GM18867 (cell line): ENCODE data around the gene PHF2.

Experiments used
- ATAC-seq: cut with Tn5 transposase; IDR thresholded peaks from one replicate; pipeline ENCODE4 v1.9.1; 2021; ENCODE audit warnings: mild to moderate bottlenecking, moderate library complexity; ENCODE audit not compliant: unreplicated experiment

The PHF2 gene

DNA sequence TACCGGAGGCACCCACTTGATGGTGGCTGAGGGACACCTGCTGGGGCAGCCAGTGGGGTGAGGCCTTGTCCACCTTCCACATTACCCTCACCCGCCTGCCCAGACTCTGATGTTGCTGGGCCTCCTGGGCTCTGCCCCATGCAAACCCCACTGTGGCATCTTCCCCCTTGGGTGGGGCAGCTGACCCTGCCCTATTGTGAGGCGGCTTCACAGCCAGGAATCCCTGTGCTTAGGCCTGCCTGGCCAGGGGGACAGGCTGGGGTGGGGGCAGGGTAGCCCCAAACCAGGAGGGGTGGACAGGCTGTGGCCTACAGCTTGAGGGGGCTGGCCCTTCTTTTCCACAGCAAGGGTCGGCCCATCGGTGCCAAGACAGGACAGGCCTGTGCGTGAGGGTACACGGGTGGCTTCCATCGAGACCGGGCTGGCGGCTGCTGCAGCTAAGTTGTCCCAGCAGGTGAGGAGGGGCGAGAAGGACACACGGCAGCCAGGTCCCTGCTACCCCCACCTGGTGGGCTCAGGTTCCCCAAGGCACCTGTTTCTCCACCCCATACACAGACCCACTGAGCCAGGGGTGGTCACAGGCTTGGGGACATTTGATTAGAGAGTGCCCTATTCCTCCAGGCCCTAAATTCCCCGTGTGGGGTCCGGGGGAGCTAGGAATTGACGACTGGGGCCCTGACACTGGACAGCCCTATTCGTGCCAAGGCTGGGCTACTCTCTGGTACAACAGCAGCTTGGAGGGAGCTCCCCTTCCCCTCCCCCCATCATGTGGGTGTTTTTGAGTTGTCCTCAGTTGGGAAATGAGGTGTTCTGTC is 99.2 kb downstream of the PHF2 start:
- no peak for ATAC-seq

DNA sequence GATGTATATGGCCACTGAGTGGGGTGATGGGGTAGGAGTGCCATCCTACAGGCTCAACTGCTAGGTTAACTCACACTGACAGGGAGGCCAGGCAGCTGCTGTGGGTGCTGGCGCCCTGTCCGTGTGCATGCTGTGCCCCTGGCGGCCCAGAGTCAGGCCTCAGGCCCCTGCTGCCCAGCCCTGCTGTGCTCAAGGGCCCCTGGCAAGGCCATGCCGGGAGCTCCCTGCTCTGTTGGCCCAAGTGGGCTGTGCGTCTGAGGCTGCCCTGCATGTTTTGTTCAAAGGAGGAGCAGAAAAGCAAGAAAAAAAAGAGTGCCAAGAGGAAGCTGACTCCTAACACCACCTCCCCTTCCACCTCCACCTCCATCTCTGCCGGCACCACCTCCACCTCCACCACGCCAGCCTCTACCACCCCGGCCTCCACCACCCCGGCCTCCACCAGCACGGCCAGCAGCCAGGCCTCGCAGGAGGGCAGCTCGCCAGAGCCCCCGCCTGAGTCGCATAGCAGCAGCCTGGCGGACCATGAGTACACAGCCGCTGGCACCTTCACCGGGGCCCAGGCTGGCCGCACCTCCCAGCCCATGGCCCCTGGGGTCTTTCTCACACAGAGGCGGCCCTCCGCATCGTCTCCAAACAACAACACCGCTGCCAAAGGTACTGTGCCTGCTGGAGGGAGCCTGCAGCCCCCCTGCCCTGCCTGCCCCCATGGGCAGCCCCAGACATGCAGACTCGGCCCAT is 100.1 kb downstream of the PHF2 start:
- ATAC-seq: no peak

DNA sequence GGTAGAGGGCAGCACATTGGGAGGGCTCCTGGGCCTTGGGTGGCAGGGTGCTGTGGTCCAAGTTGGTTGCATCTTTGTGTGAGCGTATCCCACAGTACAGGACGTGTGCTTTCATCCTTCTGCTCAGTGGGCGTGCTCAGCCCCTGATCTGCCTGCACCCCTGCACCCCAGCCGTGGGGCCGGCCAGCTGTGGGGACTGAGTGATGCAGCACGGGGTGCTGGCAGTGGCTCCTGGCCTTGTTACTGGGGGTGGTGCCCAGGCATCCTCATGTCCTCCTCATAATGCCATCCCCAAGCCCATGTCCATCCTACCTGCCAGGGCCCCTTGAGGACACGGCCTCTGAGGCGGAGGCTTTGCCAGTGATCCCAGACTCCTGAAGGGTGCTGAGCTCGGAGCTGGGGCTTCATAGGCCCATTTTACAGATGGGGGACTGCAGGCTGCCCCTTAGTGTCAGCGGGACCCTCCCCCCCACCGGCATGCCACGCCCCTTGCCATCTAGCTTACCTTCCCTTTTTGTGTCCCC is 100.7 kb downstream of the PHF2 start:
- no peak for ATAC-seq

DNA sequence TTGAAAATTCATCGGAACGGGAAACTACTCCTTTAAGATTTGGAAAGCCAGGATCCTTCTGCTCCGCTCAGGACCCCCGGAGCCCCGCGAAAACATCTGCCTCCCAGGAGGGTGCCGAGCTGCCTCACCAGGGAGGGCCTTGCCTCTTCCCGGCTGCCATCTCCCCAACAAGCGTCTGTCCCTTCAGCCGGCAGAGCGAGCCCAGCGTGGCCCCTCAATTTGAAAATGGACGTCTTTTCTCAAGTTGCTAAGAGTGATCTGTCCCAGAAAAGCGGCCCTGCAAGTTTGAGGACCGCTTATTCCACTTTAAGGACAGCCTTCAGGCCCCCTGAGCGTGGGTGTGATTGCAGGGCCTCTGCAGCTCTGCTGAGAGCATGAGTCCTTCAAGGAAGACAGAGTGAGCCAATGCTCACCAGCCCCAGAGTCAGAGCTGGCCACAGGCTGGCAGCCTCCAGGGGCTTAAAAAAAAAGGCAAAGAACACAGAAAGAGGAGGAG is 101.3 kb downstream of the PHF2 start:
- no peak for ATAC-seq

DNA sequence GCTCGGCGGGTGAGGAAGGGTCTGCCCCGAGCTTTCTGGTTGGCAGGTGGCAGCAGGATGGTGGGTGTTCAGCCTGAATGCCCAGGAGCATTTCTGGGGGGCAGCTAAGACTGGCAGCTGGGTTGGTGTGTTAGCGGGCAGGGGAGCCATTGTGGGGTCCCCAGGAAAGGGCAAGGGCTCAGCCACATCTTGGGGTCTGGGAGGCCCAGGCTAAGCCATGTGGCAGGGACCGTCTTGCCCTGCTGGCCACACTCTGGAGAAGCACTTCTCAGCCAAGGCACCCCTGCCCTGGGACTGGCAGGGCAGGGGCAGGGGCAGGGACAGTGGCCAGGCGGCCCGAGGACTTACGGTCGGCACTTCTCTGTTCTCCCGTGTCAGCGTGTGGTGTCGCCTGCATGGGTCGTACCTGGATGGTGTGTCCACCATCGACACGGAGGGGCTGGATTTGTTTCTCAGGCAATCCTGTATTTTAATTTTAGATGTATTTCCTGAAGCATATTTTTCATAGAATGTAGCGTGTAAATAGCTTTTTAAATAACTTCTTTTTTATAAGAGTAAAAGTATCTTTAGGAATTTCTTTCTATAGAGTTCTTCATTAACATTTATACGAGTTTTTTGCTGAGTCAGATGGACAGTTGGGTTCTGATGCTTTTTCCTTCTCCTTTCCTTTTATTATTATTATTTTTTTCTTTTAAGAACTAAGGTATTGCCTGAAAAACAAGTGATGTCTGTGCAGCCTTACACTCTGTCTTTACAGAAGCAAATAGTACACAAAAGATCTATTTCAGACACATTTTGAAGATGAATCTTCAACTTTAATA is 102.0 kb downstream of the PHF2 start:
- no peak for ATAC-seq

DNA sequence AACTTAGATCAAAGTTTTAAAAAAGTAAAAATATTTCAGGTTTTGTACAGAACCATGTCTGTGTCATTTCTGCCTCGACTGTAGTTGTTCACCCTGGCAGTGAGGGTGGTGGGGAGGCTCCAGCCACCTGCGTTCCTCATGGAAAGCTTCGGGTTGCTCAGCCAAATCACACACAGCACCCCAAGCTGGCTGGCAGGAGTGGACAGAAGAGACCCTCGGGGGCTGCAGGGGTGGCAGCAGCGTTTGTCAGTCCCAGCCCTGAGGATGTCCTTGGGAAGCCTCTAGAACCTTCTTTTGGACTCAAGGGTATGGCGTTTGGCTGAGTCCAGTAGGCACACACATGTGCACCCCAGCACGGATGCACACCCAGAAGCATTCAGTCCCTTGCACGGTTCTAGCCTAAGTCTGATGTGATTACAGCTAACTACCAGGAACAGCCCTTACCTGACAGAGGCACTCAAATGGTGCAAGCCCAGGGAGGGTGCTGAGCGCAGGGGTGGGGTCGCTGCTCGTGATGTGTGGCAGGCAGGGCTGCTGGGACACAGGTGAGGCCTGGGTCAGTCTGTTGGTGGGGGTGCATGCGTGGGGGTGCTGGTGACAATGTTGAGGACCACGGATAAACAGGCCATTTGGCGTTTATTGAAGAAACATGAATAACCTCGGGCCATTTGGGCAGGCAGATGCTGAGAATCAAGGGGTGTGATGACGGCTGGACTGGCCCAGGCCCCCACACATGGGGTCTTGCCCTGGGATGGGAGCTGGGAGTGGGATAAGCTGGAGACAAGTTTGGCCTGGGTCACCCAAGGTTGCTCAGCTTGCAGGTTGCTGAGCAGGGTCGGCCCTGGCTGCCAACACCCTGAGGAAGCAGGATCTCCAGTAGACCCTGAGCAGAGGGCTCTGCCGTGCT is 103.4 kb downstream of the PHF2 start:
- ATAC-seq: no peak

DNA sequence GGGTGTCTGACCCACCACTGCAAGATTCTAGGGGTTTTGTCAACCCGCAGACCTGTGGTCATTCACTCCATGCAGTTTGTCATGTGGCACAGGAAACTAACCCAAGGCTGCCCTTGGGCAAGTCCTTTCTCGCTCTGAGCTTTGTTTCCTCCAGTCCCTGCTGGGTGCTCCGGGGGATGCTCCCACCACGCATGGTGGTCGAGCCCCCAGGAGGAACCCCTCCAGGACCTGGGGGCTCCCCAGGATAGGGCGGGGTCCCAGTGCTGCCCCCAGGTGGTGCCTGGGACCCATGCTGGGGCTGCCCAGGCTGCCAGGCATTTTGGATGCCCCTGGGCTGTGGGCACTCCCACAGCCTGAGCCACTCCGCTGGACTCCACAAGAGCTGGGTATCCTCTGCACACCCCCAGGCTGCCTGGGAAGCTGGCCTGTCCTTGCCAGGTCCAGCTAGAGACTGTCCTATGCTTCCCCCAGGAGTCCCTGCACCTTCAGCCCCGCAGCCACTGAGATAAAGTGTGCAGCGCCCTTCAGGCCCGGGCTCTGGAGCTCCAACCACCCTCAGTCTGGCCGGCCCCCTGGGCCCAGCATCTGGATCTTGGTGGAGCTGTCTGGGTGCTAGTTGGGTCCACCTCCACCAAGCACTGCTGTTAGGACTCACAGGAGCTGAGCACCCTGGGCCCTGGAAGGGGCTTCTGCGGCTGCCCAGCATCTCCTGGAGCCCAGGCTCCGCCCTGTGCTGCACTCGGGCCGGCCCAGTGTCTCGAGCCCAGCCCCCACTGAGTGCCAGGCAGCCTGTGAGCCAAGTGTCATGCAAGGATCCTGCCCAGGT is 104.3 kb downstream of the PHF2 start:
- no peak for ATAC-seq

DNA sequence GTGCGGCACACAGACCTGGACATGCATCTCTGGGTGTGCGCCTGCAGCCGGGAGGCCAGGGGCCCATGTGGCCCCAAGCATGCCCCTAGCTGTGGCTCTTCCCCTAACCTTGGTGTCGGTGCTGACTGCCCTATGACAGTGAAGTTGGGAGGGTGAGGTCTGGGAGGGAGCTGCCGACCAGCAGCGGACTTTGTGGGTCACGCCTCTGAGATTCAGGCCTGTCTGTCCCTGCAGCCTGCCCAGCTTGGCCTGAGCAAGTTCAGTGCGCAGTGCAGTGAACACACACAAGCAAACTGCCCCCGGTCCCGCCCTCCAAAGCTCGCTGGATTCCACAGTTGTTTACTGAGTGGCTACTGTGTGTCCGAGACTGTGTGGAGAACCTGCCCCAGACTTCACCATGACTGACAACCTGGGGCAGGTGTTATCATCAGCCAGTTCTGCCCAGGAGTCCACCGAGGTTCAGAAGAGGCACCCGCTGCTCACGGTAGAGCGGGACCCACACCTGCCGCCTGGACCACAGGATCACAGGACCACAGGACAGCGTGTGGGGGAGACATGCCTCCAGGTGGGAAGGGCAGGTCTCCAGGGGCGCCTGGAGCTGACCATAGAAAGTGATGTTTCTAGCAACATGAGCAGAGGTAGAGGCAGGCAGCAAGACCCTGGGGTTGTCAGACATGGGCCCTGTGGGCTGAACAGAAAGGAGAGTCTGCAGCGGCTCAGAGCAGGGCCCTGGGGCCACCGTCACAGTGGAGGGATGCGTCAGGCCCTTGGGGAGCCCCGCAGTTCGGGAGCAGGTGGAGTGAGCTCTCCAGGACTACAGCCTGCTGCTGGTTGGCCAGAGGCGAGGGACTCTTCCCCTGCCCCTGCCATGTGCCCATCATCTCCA is 105.1 kb downstream of the PHF2 start:
- no peak for ATAC-seq

DNA sequence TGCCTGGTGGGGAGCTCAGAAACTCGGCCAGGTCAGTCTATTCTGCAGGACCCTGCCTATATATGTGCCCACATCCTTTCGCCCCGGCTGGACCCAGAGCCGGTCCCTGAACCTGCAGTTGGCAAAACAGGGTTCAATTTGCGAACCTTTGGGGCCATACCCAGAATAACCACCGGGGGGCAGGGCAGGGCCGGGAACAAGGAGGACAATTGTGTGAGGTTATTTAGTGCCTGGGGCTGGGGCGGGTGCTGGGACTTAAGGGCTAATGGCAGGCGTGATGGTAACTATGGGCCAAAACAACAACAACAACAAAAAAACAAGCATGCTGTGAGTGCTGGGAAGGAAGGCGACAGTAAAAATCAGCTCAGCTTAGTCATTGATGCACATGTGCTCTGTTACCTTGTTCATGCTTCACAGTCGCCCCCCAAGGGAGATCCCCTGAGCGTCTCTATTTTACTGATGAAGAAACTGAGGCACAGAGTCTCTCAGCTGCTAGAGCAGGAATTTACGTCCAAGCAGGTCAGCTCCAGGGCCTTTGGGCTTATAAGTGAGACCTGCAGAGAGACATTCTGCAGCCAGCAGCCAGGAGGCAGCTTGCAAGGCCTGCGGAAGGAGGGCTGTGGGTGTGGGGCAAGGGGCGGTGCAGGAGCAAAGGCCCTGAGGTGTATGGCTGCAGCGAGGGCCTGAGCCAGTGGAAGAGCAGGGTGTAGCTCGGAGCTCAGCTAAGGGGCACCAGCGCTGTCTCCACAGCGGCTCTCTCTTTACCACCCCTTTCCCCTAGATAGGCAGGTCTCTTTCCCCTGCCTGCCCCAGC is 106.0 kb downstream of the PHF2 start:
- no peak for ATAC-seq

DNA sequence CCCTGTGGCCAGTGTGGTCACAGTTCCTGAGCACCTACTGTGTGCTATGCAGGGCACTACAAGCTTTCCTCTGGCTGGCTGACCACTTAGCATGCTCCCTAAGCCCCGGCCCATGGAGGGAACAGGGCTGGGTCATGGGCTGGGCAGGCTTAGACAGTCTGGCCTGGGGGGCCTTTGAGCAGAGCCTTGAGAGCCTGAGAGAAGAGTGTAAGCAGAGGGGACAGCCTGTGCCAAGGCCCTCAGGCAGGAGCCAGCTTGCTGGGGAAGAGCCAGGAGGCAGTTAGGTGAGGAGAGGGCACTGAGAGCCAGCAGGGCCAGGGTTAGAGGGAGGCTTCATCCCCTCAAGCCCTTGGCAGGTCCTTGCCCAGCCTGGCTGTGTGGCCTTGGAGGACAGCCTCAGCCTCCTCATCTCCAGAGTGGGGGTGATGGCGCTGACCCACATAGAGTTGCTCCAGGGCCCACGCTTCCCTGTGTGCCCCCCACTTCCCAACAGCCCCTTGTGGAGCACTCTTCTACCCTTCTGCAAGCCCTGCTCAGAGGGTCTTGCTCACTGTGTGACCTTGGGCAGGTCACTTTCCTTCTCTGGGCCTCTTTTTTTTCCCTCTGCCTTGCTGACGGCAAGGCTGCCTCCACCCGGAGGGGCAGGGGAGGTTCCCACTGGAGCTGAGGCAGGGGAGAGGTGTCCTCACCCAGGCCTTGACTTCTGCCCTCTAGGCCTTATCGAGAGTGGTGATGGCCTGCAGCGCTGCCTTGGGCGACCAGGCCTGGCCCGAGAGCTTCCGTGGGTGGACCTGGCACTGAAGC is 107.1 kb downstream of the PHF2 start:
- no peak for ATAC-seq

DNA sequence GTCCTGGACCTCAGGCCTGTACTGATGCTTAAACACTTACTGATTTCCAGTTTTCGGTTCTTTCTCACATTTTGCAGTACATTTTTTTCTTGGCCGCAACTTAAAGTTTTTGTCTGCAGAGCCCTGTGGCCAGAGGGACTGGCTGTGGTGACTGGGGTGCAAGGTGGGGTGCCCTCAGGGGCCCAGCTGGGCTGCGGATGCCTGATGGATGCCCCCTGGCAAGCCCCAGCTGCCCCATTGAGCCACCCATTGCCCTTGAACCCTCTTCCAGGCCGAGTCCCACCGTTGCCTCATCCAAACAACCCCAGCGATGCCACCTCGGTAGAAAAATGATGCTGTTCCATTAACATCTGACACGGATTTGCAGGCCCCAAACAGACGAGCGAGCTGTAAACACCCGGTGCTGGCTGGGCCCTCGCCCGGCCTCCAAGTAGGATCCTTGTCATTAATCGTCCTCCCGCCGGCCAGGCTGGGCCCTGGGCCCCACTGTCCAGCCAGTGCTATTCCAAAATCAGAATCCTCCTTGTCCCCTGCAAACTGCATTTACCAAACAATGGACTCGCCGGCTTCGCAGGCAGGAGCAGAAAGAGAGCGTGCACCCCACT is 107.9 kb downstream of the PHF2 start:
- ATAC-seq: no peak

DNA sequence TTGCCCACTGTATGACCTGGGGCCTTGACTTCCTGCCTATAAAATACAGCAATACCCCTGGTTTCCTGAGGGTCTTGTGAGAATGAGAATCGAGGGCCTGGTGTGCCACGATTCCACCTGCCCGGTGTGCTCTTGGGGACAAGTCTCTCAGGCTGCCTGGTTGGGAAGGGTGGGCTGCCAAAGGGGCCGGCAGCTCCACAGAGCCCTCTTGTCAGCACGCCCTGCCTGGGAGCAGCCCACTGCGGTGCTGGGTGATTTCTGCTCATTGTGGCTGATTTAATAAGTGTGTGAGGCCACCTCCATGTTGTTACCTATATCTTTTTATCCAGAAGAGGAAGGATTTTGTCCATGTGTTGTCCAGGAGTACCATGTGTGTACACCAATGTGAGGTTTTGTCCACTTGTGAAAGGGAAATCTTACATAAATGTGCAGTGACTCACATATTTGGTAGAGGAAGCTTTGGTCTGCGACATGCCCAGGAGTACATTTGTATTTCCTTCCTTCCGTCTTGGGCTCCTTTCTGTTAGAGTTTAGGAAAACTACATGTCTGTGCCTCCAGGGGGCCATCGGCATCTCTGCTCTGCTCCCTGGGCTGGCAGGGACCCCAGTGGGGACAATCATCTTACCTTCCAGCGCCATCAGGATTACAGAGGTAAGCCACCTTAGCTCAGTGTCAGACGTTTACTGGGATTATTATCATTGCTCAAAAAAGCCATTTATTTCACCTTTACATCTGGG is 108.6 kb downstream of the PHF2 start:
- ATAC-seq: no peak

DNA sequence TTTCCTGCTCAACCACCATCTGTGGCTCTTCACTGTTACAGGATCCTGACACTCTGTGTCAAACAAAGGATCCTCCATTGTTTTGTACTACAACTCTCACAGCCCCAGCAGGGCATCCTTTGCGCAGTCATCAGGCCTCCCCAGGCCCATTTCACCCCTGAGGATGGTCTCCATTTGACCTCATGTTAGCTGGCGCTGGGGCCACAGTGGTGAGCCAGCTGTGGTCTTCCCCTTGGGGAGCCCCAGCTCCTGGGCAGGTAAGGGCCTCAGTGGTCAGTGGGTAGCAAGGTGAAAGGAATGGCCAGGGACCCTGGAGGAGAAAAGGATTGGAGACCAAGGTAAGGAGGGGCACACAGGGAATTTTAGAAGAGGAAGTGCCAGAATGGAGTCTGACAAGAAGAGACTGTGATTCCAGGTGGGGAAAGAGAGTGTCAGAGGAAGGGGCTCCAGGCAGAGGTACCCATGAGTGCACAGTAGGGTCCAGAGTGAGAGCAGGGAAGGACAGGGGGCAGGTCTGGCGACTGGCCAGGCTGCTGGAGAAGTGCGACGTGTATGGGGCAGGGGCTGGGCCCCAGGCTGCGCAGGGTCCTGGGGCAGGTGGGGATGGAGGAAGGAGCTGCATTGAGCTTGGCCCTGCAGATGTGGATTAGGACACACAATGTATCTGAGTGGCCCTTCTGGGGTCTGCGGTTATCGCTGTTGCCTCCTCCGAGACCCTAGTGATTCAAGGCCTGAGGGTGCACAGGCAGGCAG is 109.9 kb downstream of the PHF2 start:
- no peak for ATAC-seq

DNA sequence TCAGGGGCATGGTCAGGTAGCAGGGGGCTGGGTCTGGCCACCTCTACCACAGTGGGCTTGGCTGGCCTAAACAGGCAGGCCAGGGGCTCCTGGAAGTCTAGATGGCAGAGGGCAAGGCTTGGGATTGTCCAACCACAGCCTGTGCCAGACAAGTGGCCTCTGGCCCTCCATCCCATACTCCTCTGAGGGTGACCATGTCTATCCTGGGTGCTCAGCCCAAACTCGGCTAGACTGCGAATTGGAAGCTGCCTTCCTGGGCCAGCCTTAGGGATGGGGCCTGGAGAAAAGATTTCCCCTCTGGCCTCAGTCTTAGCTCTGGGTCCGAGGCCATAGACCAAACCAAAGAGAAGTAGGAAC is 110.5 kb downstream of the PHF2 start:
- no peak for ATAC-seq

DNA sequence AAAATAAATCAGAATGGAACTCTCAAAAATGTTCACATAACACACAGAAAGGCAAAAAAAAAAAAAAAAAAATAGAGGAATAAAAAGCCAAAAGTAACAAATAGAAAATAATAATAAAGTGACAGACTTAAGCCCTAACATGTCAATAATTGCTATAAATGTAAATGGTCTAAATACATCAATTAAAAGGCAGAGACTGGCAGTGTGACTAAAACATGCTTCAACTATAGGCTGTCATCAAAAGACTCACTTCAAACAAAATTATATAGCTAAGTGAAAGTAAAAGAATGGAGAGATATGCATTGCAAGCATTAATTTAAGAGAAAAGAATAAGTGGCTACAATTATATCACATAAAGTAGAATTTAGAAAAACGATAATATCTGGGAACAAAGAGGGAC is 114.2 kb downstream of the PHF2 start:
- ATAC-seq: no peak
